Liver (tissue), 3 donors: ENCODE measurements around the gene ZNF536.

ENCODE experiments used
- CTCF ChIP-seq: fragments of 150-350 bp; IDR thresholded peaks from 2 replicates; pipeline ENCODE4 v1.5.1; 2017; ENCODE audit warnings: improper control_type of control experiment, low read depth, low read length; ENCODE audit not compliant: missing input control
- EGR1 ChIP-seq, 2 donors: IDR thresholded peaks; 2 replicates each; pipeline ENCODE4 v1.6.1; 2016 to 2018; ENCODE audit warnings: antibody characterized with exemption in 2 of 2, low read depth in 2 of 2
- GABPA ChIP-seq, 2 donors: IDR thresholded peaks in 1 of 2; conservative IDR thresholded peaks in 1 of 2; 2 replicates each; pipeline ENCODE4 v1.6.1; 2016; ENCODE audit warnings: antibody characterized with exemption in 2 of 2, mild to moderate bottlenecking in 1 of 2, moderate library complexity in 1 of 2
- JUND ChIP-seq, 2 donors: IDR thresholded peaks; 2 replicates each; pipeline ENCODE4 v1.6.1; 2016; ENCODE audit warnings: antibody characterized with exemption in 2 of 2
- MAX ChIP-seq: IDR thresholded peaks from 2 replicates; pipeline ENCODE4 v1.6.1; 2016; ENCODE audit warnings: antibody characterized with exemption
- RAD21 ChIP-seq, 2 donors: IDR thresholded peaks; 2 replicates each; pipeline ENCODE4 v1.6.1; 2016; ENCODE audit warnings: antibody characterized with exemption in 2 of 2, mild to moderate bottlenecking in 2 of 2
- SP1 ChIP-seq: IDR thresholded peaks from 2 replicates; pipeline ENCODE4 v1.6.1; 2018; ENCODE audit warnings: antibody characterized with exemption, mild to moderate bottlenecking
- TAF1 ChIP-seq: conservative IDR thresholded peaks from 2 replicates; pipeline ENCODE4 v1.6.1; 2016; ENCODE audit warnings: antibody characterized with exemption, mild to moderate bottlenecking
- donor health status: healthy.
- donor health status: healthy.

- TF ChIP-seq CTCF, result no peak
- no peak for TF ChIP-seq TAF1
- no peak for TF ChIP-seq SP1
- TF ChIP-seq GABPA (IDR thresholded peaks at IDR 0.05 in 1 of 2, conservative IDR thresholded peaks at IDR 0.05 in 1 of 2), result no peak
- TF ChIP-seq JUND (IDR thresholded peaks at IDR 0.05), result no peak
- TF ChIP-seq MAX, result no peak
- no peak for TF ChIP-seq EGR1 (IDR thresholded peaks at IDR 0.05; ENCODE audit: low read depth in 2 of 2)
- no peak for TF ChIP-seq RAD21 (IDR thresholded peaks at IDR 0.05)
Observed at GRCh38 chr19:30559446-30559845, 187.3 kb downstream of the ZNF536 start.
